Colonic mucosa (tissue), 4 donors: ENCODE data around the gene DUS2. TPM values are rescaled to one million over a fixed set of nuclear protein-coding genes. Genes with fewer than 3 reads are reported as not detected.
A peak's percentile ranks its signal among the peaks of the same experiment; 100 is the strongest.

ENCODE experiments used
- DNase-seq: peaks from one replicate; pipeline ENCODE4 v3.0.0-alpha.2; 2020
- H3K27ac ChIP-seq: fragments of 200-600 bp; one replicate; pipeline ENCODE4 v1.8.0; 2021
- H3K27me3 ChIP-seq: fragments of 200-600 bp; one replicate; pipeline ENCODE4 v1.8.0; 2021
- H3K36me3 ChIP-seq: fragments of 200-600 bp; one replicate; pipeline ENCODE4 v1.8.0; 2021
- H3K4me1 ChIP-seq: fragments of 200-600 bp; one replicate; pipeline ENCODE4 v1.8.0; 2021; ENCODE audit warnings: mild to moderate bottlenecking
- H3K4me3 ChIP-seq: fragments of 200-600 bp; one replicate; pipeline ENCODE4 v1.8.0; 2021
- H3K9ac ChIP-seq, 2 donors: one replicate each; pipeline ENCODE4 v1.7.0; 2013; ENCODE audit warnings: control low read depth in 2 of 2, low read depth in 2 of 2, low read length in 2 of 2
- H3K9me3 ChIP-seq: fragments of 200-600 bp; one replicate; pipeline ENCODE4 v1.8.0; 2021
- intact Hi-C: fragments of 100-400 bp; cut with DNase I; formaldehyde crosslinking; loops from one replicate; pipeline ENCODE4 v1.14.1; 2022
- total RNA-seq, 2 donors: library from RNA; stranded (reverse); fragmentation: NEBNext Ultra II Directional in 1 of 2; extraction: Animal tissue kit (Norgen Biotek cat#: 25700) in 1 of 2; gene quantifications; one replicate each; pipeline ENCODE4 v1.2.1, GENCODE V29; 2021
- TF ChIP-seq, protein P1 (sequence below): fragments of 200-600 bp; IDR thresholded peaks from one replicate; pipeline ENCODE4 v1.8.0; 2022; ENCODE audit warnings: antibody characterized with exemption, mild to moderate bottlenecking
- donor health status: healthy.
- donor health status: DM: no; HTN: no; CAD: no.
- donor health status: DM: no; HTN: no; CAD: no.

The DUS2 gene
- total RNA-seq, 2 donors from 2014 or later: 13.1 to 24.6 TPM

DNA sequence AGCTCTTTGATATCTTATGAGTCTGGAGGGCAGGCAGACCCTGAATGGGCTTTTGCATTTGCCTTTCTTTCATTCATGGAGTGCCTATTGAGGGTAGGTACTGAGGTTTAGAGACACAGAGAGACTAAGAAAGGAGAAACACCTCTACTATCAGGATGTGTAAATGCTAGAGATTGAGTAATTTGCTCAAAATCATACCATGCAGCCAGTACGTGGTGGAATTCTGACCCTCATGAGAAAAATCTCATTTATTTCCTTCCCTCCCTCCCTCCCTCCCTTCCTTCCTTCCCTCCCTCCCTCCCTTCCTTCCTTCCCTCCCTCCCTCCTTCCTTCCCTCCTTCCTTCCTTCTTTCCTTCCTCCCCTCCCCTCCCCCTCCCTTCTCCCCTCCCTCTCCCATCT is 43.7 kb downstream of the DUS2 start:
- H3K4me1 ChIP-seq: peaks cover 8% of the 10 kb centered on the region

DNA sequence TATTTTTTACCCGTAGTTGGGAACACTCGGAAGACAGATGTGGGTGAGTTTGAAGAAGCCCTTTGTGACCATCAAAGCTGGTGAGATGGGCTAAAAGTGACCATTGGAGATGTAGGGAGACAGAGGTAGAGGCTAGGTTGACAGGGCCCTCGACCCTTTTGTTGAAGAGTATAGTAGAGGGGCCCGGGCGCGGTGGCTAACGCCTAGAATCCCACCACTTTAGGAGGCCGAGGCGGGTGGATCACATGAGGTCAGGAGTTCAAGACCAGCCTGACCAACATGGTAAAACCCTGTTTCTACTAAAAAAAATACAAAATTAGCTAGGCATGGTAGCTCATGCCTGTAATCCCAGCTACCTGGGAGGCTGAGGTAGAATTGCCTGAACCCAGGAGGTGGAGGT is 45.8 kb downstream of the DUS2 start:
- H3K36me3 ChIP-seq: no peaks in the 10 kb centered on the region
- H3K27ac ChIP-seq: no peak overlapping the region
- no peak for DNase-seq

More for the DNA sequence above, 43.7 kb downstream of the DUS2 start:
- Histone ChIP-seq H3K9me3 (no peaks in the 10 kb centered on the region), H3K27me3 (no peaks in the 10 kb centered on the region), H3K27ac (no peak overlapping the region), H3K9ac (no peak overlapping the region), H3K36me3 (no peaks in the 10 kb centered on the region), H3K4me3 (no peak overlapping the region)
- DNase-seq: no peak
- TF ChIP-seq, protein P1, sequence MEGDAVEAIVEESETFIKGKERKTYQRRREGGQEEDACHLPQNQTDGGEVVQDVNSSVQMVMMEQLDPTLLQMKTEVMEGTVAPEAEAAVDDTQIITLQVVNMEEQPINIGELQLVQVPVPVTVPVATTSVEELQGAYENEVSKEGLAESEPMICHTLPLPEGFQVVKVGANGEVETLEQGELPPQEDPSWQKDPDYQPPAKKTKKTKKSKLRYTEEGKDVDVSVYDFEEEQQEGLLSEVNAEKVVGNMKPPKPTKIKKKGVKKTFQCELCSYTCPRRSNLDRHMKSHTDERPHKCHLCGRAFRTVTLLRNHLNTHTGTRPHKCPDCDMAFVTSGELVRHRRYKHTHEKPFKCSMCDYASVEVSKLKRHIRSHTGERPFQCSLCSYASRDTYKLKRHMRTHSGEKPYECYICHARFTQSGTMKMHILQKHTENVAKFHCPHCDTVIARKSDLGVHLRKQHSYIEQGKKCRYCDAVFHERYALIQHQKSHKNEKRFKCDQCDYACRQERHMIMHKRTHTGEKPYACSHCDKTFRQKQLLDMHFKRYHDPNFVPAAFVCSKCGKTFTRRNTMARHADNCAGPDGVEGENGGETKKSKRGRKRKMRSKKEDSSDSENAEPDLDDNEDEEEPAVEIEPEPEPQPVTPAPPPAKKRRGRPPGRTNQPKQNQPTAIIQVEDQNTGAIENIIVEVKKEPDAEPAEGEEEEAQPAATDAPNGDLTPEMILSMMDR: no peak
- intact Hi-C loops: no loop called here

DNA sequence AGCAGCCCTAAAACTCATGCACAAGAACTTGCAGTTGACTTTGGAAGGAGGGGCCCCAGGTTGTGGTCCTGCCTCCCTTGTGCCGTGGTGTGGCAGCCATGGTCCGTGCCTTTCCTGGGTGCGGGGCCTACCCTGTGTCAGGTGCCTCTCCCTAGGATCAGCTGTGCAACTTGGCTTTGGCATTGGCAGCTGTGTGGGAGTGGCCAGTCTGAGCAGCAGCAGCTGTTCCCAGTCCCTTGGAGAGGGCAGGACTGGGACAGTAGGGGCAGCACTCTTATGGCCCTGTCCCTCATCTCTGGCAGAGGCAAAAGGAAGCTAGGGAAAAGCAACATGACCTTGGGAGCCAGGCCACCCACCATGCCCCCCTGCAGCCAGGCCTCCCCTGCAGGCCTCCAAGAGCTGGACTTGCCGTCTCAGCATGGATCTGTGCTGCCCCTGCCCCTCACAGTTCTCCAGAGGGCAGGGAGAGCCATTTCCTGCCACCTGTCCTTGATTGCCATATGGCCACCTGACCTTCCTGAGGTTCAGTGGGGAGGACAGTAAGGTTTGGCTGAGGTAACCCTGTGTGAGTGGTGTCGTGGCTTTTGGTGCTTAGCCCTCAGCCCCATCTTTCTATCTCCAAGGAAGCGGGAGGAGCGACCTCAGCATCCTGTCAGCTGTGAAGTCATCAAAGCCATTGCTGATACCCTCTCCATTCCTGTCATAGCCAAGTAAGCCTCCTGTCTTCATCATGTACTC is 46.6 kb downstream of the DUS2 start:
- intact Hi-C loops: no loop called here
- Histone ChIP-seq H3K27me3 (no peaks in the 10 kb centered on the region), H3K4me1 (peaks cover 8% of the 10 kb centered on the region), H3K9me3 (no peaks in the 10 kb centered on the region), H3K36me3 (no peaks in the 10 kb centered on the region), H3K9ac (no peak overlapping the region), H3K27ac (no peak overlapping the region), H3K4me3 (no peak overlapping the region)
- DNase-seq: peak; percentile 54
- TF ChIP-seq, protein P1: no peak

More for the DNA sequence above, 45.8 kb downstream of the DUS2 start:
- TF ChIP-seq, protein P1: no peak
- no peaks in the 10 kb centered on the region for H3K9me3 ChIP-seq
- H3K4me1 ChIP-seq: peaks cover 8% of the 10 kb centered on the region
- intact Hi-C loops: no loop called here
- H3K9ac ChIP-seq: no peak overlapping the region
- H3K4me3 ChIP-seq: no peak overlapping the region
- H3K27me3 ChIP-seq: no peaks in the 10 kb centered on the region

DNA sequence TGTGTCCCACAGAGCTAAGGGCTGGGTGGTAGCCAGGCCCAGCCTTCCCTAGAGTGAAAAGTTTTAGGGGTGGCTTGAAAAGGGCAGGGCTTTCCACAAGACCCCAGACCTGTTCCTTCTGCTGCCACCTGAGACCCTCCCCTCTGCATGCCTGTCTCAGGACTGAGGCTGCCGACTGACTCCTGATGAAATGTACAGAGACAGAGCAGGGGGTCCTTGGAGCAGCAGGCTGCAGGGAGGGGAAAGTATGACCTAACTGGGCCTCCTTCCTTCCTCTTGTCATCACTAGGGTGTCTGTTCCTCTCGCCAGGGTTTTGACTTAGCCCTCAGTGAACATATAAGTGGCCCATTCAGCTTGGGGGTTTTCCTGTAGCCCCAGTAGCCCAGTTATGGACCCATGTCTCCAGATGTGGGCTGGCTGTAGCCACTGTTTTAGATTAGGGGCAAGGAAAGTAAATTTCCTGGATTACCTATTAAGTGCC is 47.2 kb downstream of the DUS2 start:
- no peak overlapping the region for H3K4me3 ChIP-seq
- no peak overlapping the region for H3K27ac ChIP-seq

DNA sequence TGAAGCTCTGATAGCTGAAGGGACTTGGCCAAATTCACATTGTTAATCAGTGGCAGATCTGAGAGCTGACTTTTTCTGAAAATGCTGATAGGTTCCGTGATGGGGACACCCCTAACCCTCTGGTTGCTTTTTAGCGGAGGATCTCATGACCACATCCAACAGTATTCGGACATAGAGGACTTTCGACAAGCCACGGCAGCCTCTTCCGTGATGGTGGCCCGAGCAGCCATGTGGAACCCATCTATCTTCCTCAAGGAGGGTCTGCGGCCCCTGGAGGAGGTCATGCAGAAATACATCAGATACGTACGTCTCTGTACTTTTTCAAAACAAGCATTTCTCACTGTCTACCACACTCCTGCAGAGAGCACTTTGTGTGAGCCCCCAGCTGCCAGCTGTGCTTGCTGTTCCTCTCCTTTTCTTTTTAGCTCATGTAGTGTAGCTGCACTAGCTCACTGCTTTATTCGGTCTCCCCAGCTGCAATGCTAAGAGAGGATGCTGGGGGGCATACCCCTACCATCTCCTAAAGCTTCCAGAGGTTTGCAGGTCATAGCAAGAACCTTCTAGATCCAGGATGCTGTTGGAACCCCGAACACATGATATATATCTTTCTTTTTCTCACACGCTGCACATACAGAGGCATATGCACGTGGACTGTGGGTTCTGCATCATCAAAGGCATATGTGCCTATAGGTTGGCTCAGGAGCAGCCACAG is 47.9 kb downstream of the DUS2 start:
- Histone ChIP-seq H3K9ac (no peak overlapping the region), H3K4me1 (peaks cover 8% of the 10 kb centered on the region), H3K36me3 (no peaks in the 10 kb centered on the region), H3K27ac (no peak overlapping the region), H3K9me3 (no peaks in the 10 kb centered on the region), H3K4me3 (no peak overlapping the region), H3K27me3 (no peaks in the 10 kb centered on the region)
- DNase-seq: no peak
- TF ChIP-seq, protein P1: no peak
- intact Hi-C loops: no loop called here

More for the DNA sequence above, 47.2 kb downstream of the DUS2 start:
- H3K9me3 ChIP-seq: no peaks in the 10 kb centered on the region
- peaks cover 8% of the 10 kb centered on the region for H3K4me1 ChIP-seq
- intact Hi-C loops: no loop called here
- no peak for DNase-seq
- H3K27me3 ChIP-seq: no peaks in the 10 kb centered on the region
- no peaks in the 10 kb centered on the region for H3K36me3 ChIP-seq
- no peak overlapping the region for H3K9ac ChIP-seq
- TF ChIP-seq, protein P1: no peak
